Cardiac muscle cell (in vitro differentiated cells and primary cell): ENCODE data around the gene PLD5. TPM values are rescaled to one million over a fixed set of nuclear protein-coding genes. Genes with fewer than 3 reads are reported as not detected.

Experiments used
- DNase-seq, 2 donors: peaks; one replicate each; pipeline versions ENCODE4 v3.0.0 to v3.0.0-alpha.2; 2010 to 2017; ENCODE audit warnings: low read depth in 1 of 2, low spot score in 1 of 2
- H3K27ac ChIP-seq: fragments of 200-600 bp; sonication (generic); 2 replicates; pipeline ENCODE4 v1.5.1; 2016
- H3K27me3 ChIP-seq: fragments of 200-600 bp; sonication (generic); 2 replicates; pipeline ENCODE4 v1.6.0; 2016; ENCODE audit warnings: control low read depth
- H3K36me3 ChIP-seq: fragments of 200-600 bp; sonication (generic); 2 replicates; pipeline ENCODE4 v1.5.1; 2016; ENCODE audit warnings: control low read depth
- H3K4me1 ChIP-seq: fragments of 200-600 bp; sonication (generic); 2 replicates; pipeline ENCODE4 v1.8.1; 2017; ENCODE audit warnings: low read depth, mild to moderate bottlenecking, mixed run types
- H3K4me3 ChIP-seq: fragments of 200-600 bp; sonication (generic); 2 replicates; pipeline ENCODE4 v1.5.1; 2016; ENCODE audit warnings: mild to moderate bottlenecking
- H3K9me3 ChIP-seq: fragments of 200-600 bp; sonication (generic); 2 replicates; pipeline ENCODE4 v1.5.1; 2017; ENCODE audit warnings: low read depth, mild to moderate bottlenecking, control low read depth
- CTCF ChIP-seq: IDR thresholded peaks from 2 replicates; pipeline ENCODE4 v1.5.1; 2012; ENCODE audit warnings: low read depth, mild to moderate bottlenecking, low read length
- polyA plus RNA-seq: library from polyadenylated mRNA; unstranded; fragments of >200 nt; fragmentation: Nextera tagmentation; extraction: Ambion mirVana; gene quantifications from 2 replicates; pipeline ENCODE4 v1.2.1, GENCODE V29; 2016
- total RNA-seq: library from RNA; depleted of rRNA; stranded (reverse); fragments of >200 nt; gene quantifications from 2 replicates; pipeline ENCODE4 v1.2.3, GENCODE V29; 2016

PLD5 gene
- total and polyA plus RNA-seq, 2 experiments from 2014 or later: 0.03 to 0.06 TPM

GRCh38 chr1:242448910-242449645 lies 75.4 kb downstream of the PLD5 start:
- H3K36me3 ChIP-seq: no peaks in the 10 kb centered on the region
- H3K9me3 ChIP-seq: no peaks in the 10 kb centered on the region
- no peak overlapping the region for H3K4me3 ChIP-seq
- no peaks in the 10 kb centered on the region for H3K4me1 ChIP-seq
- no peaks in the 10 kb centered on the region for H3K27me3 ChIP-seq
- no peak for TF ChIP-seq CTCF
- peak in 1 of 2 donors; percentile 5 for DNase-seq
- H3K27ac ChIP-seq: no peak overlapping the region

GRCh38 chr1:242447689-242448088 lies 76.8 kb downstream of the PLD5 start:
- Histone ChIP-seq H3K4me3 (no peak overlapping the region), H3K27me3 (no peaks in the 10 kb centered on the region), H3K36me3 (no peaks in the 10 kb centered on the region), H3K27ac (no peak overlapping the region), H3K9me3 (no peaks in the 10 kb centered on the region), H3K4me1 (no peaks in the 10 kb centered on the region)
- no peak for DNase-seq
- TF ChIP-seq CTCF: no peak

GRCh38 chr1:242440757-242441156 lies 83.7 kb downstream of the PLD5 start:
- no peak overlapping the region for H3K4me3 ChIP-seq
- H3K27me3 ChIP-seq: no peaks in the 10 kb centered on the region
- no peak for DNase-seq
- TF ChIP-seq CTCF: no peak
- no peak overlapping the region for H3K27ac ChIP-seq
- H3K36me3 ChIP-seq: no peaks in the 10 kb centered on the region
- no peaks in the 10 kb centered on the region for H3K4me1 ChIP-seq
- H3K9me3 ChIP-seq: no peaks in the 10 kb centered on the region

- H3K27me3 ChIP-seq: no peaks in the 10 kb centered on the region
- no peak overlapping the region for H3K27ac ChIP-seq
- H3K4me3 ChIP-seq: no peak overlapping the region
- no peaks in the 10 kb centered on the region for H3K9me3 ChIP-seq
- no peaks in the 10 kb centered on the region for H3K36me3 ChIP-seq
- DNase-seq: no peak
- H3K4me1 ChIP-seq: no peaks in the 10 kb centered on the region
- TF ChIP-seq CTCF: no peak
These were observed 89.3 kb downstream of the PLD5 start for GRCh38 chr1:242435200-242435599.

- no peak for DNase-seq
- no peaks in the 10 kb centered on the region for H3K9me3 ChIP-seq
- no peaks in the 10 kb centered on the region for H3K4me1 ChIP-seq
- H3K27me3 ChIP-seq: no peaks in the 10 kb centered on the region
- TF ChIP-seq CTCF: no peak
- no peak overlapping the region for H3K27ac ChIP-seq
- H3K36me3 ChIP-seq: no peaks in the 10 kb centered on the region
- H3K4me3 ChIP-seq: no peak overlapping the region
These were observed 91.9 kb downstream of the PLD5 start for GRCh38 chr1:242432491-242433095.
